ENCODE results near the gene KIF13A.
"Not testable (repeated sequence)": the region's sequence is repeated elsewhere in the genome, so short reads cannot be mapped to it uniquely, and the experiment has no call there.

KIF13A gene
- total RNA-seq, result 0.27 to 4.3 (median 1.4) reads per million in 4 donors

DNA sequence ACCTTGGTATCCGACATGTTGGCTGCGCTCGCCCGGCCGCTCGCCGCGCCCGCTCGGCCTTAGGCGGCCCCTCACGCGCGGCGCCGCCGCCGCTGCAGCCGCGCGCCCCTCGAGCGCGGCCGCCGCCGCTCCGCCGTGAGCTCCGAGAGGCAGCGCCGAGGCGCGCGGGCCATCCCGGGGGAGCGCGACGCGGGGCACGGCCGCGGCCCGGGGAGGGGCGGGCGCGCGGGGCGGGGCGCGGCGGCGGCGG is at the start of gene KIF13A:
Gene KIF13A, minus strand, starts transcription at position 189 of the 250 bp plus-strand sequence. Its CDS starts 172 bp downstream, at position 17.
- no peak for DNase-seq

- DNase-seq, result no peak
Observed at GRCh38 chr6:18036781-18037180, 49.3 kb upstream of the KIF13A start.

GRCh38 chr6:18035330-18035854 is 48.0 kb upstream of the KIF13A start:
- no peak for DNase-seq

DNA sequence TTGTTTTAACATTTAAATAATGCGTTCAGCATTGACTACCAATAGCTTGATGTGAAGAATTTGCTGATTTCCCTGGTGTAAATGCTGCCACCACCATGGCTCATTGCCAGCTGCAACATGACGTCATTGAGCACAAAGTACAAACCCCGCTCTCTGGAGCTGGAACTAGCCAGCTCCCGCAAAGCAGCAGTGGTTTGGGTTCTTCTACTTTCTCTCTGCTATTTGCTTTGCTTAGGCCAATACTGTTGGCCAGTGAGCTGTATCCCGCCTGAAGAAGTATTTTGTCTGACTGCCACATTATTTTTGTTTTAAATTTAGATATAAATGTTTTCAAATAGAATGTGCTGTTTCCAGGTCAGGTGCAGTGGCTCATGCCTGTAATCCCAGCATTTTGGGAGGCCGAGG is 47.4 kb upstream of the KIF13A start:
- DNase-seq, result no peak

DNA sequence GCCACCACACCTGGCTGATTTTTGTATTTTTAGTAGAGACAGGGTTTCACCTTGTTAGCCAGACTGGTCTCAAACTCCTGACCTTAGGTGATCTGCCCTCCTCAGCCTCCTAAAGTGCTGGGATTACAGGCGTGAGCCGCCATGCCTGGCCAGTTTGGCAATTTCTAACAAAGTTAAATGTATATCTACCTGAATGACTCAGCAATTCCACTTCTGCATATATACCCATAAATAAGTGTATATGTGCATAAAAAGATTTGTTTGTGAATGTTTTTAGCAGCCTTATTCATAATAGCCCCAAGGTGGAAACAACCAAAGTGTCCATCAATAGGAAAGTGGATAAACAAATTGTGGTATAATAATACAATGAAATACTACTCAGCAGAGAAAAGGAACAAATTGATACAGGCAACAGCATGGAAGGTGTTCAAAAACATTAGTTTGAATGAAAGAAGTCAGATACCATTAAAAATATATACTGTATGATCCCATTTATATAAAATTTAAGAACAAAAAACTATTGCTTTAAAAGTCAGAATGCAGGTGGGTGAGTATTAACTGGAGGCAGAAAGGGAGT is 44.3 kb upstream of the KIF13A start:
- no peak for DNase-seq

GRCh38 chr6:18031189-18031588 is 43.8 kb upstream of the KIF13A start:
- no peak for DNase-seq

DNA sequence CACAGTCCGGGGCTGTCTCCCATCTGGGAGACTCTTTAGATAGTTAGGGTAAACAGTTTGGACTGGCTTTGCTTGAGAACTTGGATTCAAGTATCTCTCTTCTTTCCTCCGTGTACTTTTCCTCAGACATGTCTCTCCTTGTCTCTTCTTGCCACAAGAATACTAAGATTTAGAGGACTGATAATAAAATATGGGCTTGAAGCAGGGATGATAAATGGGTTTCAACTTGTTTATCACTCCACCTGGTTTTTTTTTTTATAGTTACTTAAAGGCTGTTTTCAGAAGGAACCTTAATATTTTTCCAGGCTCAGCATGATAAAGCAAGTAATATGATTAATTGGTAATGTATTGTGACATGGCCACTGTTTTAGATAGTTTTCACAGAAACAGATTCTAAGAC is 40.9 kb upstream of the KIF13A start:
- DNase-seq, result no peak

- no peak for DNase-seq
Observed at GRCh38 chr6:18025596-18025995, 38.2 kb upstream of the KIF13A start.

- DNase-seq, result no peak
Observed at GRCh38 chr6:18024876-18025275, 37.4 kb upstream of the KIF13A start.

DNA sequence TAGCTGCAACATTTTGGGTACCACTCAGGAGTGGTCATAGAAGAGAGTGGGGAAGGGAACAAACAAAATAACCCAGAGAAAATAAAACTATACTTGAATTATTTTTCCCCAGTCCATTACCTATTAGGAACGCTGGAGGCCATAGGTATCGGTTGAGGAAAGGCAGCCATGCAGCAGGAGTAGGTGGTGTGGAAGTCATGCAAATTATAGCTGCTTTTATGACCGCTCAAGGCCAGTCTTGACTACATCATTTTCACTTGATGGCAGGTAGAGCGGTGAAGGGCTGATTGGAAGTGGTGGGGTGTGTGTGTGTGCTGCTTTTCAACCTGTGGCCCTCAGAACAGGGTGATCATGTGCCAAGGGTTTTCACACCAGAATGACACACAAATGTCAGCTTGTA is 36.5 kb upstream of the KIF13A start:
- no peak for DNase-seq

DNA sequence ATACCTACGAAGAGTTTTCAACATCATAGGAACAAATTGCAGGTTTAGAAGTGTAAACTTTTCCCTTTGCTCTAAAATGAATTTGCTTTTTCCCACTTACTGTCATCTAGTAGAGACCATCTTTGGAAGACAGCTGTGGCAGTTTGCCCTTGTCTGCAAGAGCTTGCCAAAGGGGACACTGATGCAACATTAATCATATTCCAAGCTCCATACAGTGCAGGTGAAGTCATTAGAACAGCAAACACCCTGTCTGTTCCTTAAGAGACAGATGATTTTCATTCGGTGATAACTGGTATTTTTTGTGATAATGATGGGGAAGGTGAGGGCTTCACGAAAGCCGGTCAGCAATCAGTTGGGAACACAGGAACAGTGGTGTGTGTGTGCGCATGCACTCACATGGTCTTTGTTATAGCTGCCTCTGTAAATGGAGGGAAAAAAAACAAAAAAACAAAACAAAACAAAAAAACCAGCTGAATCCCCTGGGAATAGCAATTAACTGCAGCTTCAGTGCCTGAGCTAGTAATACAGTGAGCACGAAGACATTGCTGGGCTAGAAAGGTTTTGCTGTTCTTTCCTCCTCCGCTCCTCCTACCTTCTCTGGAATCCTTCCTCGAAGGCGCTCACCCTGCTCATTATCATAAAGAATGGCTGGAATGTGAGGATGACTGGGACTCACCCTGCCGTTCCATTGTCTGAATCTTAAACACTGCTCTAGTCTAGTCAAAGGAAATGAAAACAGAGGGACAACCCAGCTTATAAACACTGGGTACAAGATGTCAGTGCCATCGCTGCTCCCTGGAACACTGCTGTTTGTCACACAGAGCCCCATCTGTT is 35.2 kb upstream of the KIF13A start:
- no peak for DNase-seq

DNA sequence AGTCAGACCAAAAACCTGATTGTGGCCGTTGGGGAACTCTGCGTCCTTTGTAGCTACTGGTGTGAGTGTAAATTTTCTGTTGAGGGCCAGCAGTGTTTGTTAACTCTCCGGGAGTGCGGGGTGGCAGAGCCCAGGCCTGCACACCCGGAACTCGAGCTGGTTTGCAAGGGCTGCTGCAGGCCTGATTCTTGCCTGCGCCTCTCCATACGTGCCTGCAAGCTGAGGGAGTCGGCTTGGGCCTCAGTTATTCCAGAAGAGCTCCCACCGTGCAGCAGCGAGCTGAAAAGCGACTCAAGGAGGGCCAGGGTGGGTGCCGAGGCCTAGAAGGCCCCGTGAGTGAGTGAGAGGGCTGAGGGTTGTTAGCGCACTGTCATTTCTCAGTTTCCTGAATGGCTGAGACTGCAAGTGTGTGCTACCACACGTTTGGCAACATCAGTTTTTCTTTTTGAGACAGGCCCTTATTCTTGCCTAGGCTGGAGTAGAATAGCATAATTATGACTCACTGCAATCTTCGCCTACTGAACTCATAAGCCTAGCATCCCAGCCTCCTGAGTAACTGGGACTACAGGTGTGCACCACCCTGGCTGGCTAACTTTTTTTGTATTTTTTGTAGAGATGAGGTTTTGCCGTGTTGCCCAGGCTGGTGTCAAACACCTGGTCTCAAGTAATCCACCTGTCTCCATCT is 33.9 kb upstream of the KIF13A start:
- no peak for DNase-seq

DNA sequence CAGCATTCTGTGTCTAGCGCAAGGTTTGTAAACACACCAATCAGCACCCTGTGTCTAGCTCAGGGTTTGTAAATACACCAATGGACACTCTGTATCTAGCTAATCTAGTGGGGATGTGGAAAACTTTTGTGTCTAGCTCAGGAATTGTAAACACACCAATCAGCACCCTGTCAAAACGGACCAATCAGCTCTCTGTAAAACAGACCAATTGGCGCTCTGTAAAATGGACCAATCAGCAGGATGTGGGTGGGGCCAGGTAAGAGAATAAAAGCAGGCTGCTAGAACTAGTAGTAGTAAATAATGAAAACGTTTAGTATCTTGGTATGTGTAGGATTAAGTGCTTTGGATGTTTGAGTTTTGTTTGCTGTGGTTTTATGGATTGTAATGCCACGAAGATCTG is 33.1 kb upstream of the KIF13A start:
- DNase-seq, result not testable (repeated sequence)

- no peak for DNase-seq
Observed at GRCh38 chr6:18019539-18020534, 32.4 kb upstream of the KIF13A start.

GRCh38 chr6:18019133-18019532 is 31.7 kb upstream of the KIF13A start:
- DNase-seq, result not testable (repeated sequence)

GRCh38 chr6:18016698-18017097 is 29.3 kb upstream of the KIF13A start:
- no peak for DNase-seq

DNA sequence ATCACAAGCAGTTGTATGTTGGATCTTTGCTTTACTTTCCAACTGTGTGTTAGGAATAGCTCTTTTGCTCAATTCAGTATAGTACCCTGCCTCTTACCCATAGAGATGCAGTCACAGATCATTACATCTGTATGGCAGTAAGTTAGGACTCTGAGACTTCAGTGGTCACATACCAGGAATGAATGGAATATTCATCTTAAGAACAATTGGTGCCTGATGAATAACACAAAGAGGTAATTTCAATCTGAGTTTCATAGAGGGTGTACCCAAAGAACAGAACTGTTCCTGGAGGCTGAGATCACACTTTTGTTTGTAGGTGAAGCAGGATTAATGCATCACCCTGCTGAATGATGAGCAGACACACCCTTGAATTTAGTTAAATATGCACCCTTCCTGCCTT is 28.7 kb upstream of the KIF13A start:
- no peak for DNase-seq

DNA sequence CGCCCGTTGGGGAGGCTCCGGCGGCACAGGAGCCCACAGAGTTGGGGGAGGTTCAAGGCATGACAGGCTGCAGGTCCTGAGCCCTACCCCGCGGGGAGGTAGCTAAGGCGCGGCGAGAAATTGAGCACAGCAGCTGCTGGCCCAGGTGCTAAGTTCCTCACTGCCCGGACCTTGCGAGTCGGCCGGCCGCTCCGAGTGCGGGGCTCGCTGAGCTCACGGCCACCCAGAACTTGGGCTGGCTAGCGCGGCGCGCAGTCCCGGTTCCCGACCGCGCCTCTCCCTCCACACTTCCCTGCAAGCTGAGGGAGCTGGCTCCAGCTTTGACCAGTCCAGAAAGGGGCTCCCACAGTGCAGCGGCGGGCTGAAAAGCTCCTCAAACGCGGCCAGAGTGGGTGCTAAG is 23.9 kb upstream of the KIF13A start:
- DNase-seq, result no peak

DNA sequence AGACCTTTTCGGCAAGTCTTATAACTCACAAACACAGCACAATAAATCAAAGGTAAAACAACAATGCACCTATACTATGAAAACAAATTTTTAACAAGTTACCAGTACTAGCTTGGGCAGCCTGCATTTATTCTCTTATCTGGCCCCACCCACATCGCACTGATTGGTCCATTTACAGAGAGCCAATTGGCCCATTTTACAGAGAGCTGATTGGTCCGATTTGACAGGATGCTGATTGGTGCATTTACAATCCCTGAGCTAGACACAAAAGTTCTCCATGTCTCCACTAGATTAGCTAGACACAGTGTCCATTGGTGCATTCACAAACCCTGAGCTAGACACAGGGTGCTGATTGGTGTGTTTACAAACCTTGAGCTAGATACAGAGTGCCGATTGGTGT is 23.1 kb upstream of the KIF13A start:
- not testable (repeated sequence) for DNase-seq

GRCh38 chr6:18004256-18004985 is 17.0 kb upstream of the KIF13A start:
- no peak for DNase-seq

DNA sequence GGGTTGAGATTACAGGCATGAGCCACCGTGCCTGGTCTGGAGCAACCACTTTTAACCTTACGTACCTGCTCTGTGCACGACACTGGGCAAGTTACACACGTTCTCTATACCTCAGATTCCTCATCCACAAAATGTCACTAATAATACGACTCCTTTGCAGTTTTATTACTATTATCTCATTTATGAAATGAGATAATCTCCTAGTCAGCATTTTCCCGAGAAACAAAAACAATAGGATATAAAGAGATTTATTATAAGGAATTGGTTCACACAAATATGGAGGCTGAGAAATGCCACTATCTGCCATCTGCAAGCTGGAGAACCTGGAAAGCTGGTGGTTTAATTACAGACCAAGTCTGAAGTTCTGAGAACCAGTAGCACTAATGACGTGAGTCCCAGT is 12.0 kb upstream of the KIF13A start:
- no peak for DNase-seq

DNA sequence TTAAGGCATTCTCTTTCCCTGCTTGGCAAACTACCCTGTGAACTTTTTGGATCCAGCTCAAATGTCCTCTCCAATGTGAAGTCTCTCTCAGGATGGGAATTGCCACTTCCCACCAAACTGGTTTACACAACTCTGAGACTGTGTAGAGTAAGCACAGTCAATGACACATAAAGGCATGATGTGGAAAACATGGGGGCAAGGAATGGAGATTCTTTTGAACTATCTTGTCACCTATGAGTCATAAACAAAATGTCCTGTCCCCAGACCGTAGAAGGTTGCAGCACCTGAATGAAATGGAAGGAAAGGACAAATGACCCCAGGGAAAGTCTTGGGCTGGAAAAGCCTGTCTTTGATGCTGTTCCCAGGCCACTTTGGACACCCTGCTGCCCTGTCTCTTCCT is 11.0 kb upstream of the KIF13A start:
- DNase-seq, result no peak

Measured in T-helper 1 cell (primary cell).